ENCODE results near the gene NCOR2.

- TF ChIP-seq, protein P1, sequence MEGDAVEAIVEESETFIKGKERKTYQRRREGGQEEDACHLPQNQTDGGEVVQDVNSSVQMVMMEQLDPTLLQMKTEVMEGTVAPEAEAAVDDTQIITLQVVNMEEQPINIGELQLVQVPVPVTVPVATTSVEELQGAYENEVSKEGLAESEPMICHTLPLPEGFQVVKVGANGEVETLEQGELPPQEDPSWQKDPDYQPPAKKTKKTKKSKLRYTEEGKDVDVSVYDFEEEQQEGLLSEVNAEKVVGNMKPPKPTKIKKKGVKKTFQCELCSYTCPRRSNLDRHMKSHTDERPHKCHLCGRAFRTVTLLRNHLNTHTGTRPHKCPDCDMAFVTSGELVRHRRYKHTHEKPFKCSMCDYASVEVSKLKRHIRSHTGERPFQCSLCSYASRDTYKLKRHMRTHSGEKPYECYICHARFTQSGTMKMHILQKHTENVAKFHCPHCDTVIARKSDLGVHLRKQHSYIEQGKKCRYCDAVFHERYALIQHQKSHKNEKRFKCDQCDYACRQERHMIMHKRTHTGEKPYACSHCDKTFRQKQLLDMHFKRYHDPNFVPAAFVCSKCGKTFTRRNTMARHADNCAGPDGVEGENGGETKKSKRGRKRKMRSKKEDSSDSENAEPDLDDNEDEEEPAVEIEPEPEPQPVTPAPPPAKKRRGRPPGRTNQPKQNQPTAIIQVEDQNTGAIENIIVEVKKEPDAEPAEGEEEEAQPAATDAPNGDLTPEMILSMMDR (IDR thresholded peaks at IDR 0.05), result no peak
- no peak for TF ChIP-seq POLR2A (IDR thresholded peaks at IDR 0.05)
These were observed 29.6 kb upstream of the NCOR2 start for GRCh38 chr12:124597041-124597440.
